ENCODE measurements around the gene TMEM132C. TPM values are rescaled to one million over a fixed set of nuclear protein-coding genes. Genes with fewer than 3 reads are reported as not detected.

Gene TMEM132C
- total RNA-seq, 2 donors from 2014 or later: 0.56 TPM; not detected in 1

DNA sequence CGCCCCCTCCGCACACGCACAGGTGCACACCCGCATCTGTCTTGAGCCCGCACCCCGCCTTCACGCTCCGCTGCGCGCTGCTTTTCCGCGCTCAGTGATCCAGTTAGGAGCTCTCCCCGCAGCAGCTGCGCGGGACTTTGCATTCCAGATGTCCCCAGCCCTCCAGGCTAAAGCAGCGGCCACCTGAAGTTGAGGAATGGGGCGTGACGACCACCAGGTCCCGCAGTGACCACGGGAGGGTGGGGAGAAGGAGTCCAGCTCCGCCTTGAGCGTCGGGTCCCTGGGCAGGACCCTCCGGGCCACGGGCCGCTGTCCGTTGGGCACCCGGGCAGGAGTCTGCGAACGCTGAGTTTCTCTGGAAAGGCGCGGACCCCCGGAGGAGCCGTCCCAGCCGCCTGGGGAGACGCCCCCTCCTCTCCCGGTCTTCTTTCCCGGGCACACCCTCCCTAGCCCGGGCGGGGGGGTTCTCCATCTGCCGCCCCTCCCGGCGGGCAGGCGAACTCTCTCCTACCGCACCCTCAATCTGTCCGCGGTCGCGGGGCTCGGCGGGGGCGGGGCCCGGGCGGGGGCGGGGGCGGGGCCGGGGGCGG, 334 bp upstream of the TMEM132C start:
- Histone ChIP-seq H3K36me3 (no peaks in the 10 kb centered on the region), H3K27ac (no peak overlapping the region), H3K4me1 (ENCODE audit: control insufficient read depth in 1 of 2, low read depth in 2 of 2) (peaks cover 0 to 4% of the 10 kb centered on the region in 2 donors), H3K4me3 (no peak overlapping the region), H3K27me3 (replicated peaks; ENCODE audit: insufficient read depth) (no peaks in the 10 kb centered on the region), H3K9me3 (no peaks in the 10 kb centered on the region)
- TF ChIP-seq, protein P1, sequence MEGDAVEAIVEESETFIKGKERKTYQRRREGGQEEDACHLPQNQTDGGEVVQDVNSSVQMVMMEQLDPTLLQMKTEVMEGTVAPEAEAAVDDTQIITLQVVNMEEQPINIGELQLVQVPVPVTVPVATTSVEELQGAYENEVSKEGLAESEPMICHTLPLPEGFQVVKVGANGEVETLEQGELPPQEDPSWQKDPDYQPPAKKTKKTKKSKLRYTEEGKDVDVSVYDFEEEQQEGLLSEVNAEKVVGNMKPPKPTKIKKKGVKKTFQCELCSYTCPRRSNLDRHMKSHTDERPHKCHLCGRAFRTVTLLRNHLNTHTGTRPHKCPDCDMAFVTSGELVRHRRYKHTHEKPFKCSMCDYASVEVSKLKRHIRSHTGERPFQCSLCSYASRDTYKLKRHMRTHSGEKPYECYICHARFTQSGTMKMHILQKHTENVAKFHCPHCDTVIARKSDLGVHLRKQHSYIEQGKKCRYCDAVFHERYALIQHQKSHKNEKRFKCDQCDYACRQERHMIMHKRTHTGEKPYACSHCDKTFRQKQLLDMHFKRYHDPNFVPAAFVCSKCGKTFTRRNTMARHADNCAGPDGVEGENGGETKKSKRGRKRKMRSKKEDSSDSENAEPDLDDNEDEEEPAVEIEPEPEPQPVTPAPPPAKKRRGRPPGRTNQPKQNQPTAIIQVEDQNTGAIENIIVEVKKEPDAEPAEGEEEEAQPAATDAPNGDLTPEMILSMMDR (IDR thresholded peaks at IDR 0.05): no peak
- DNase-seq (ENCODE audit: low spot score) (no peak), ATAC-seq (ENCODE audit: insufficient number of reproducible peaks, low FRiP score, low read depth) (no peak)

DNA sequence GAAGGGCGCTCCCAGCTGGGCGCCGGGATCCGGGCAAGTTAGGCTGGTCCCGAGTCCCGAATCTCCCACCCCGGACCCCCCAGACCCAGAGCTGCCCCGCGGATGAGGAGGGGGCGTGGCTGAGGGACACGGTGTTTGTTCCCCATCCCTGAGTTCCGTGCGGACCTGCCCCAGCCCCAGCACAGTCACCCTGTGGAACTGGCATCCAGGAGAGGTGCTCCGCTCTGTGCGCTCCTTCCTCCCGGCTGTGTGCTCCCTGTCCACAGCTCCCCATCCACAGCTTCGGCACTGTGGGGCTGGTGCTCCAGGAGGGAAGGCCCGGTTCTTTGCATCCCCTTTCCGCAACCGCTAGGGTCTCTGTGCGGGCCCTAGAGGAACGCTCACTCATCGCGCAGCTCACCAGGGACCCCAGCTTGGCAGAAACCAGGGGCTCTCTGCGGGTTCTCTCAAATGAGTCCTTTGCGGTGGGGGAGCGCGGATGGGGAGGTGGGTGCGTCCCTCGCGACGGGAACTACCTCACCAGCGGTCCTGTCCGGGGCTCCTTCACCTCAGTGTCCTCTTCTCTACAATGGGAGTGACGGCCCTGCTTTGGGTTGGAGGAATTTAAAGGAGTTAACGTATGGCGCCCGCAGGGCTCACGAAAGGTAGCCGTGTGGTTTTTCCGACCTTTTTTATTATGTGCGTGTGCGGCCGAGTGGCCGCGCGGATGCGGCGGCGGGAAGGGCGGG, 845 bp downstream of the TMEM132C start:
- ATAC-seq (ENCODE audit: insufficient number of reproducible peaks, low FRiP score, low read depth) (no peak), DNase-seq (ENCODE audit: low spot score) (no peak)
- TF ChIP-seq, protein P1 (IDR thresholded peaks at IDR 0.05): no peak
- H3K36me3 ChIP-seq: no peaks in the 10 kb centered on the region
- no peaks in the 10 kb centered on the region for H3K27me3 ChIP-seq (replicated peaks; ENCODE audit: insufficient read depth)
- no peaks in the 10 kb centered on the region for H3K9me3 ChIP-seq
- peaks cover 0 to 4% of the 10 kb centered on the region in 2 donors for H3K4me1 ChIP-seq (ENCODE audit: control insufficient read depth in 1 of 2, low read depth in 2 of 2)
- no peak overlapping the region for H3K4me3 ChIP-seq
- H3K27ac ChIP-seq: no peak overlapping the region

DNA sequence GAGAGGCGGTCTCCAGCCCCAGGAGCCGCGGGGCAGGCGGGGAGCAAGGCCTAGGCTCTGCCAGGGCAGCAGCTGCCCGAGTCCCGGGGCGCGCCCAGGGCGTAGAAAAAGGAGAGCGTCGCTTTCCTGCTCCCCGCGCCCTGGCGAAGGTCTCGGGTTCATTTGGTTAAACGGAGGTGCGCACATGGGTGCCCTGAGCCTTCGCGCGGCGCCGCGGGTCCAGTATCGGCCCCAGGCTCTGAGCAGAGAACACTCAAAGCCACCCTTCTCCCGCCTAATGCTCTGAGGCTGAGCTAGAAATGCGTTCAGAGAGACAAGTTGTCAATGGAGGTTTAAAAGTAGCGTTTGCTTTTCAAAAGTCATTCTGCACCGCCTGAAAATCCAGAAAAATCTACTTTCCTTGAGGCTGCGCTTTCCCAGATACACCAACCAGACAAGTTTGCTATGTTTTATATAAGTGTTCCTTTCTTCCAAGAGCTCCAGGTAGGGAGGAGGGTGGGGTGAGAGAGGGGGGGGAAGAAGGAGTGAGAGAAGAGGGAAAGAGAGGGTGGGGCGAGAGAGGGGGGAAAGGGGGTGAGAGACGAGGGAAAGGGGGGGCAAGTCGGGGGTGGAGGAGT, 1.5 kb downstream of the TMEM132C start:
- ATAC-seq (ENCODE audit: insufficient number of reproducible peaks, low FRiP score, low read depth) (no peak), DNase-seq (ENCODE audit: low spot score) (no peak)
- H3K27ac ChIP-seq: no peak overlapping the region
- no peaks in the 10 kb centered on the region for H3K9me3 ChIP-seq
- H3K4me3 ChIP-seq: no peak overlapping the region
- no peaks in the 10 kb centered on the region for H3K27me3 ChIP-seq (replicated peaks; ENCODE audit: insufficient read depth)
- H3K4me1 ChIP-seq (ENCODE audit: control insufficient read depth in 1 of 2, low read depth in 2 of 2): peaks cover 0 to 4% of the 10 kb centered on the region in 2 donors
- TF ChIP-seq, protein P1 (IDR thresholded peaks at IDR 0.05): no peak
- no peaks in the 10 kb centered on the region for H3K36me3 ChIP-seq

DNA sequence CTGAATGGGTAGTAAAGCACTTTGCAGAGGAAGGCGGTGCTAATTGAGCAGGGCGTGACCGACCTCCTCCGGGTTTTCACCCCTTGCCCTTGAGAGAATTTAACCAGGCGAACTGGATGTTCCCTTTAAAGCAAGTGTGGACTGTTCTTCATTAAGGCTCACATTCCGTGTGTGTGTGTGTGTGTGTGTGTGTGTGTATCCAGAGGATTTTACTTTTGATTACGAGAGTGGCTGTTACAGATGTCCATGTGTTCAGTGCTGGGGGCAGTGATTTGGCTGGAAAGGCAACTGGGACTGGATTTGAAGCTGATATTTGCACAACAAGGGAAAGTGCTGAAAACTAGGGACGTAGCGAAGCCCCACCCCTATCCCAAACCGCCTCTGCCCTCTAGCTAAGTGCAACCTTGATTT, 2.2 kb downstream of the TMEM132C start:
- Histone ChIP-seq H3K4me3 (no peak overlapping the region), H3K36me3 (no peaks in the 10 kb centered on the region), H3K9me3 (no peaks in the 10 kb centered on the region), H3K27me3 (replicated peaks; ENCODE audit: insufficient read depth) (no peaks in the 10 kb centered on the region), H3K27ac (no peak overlapping the region), H3K4me1 (ENCODE audit: control insufficient read depth in 1 of 2, low read depth in 2 of 2) (peaks cover 0 to 4% of the 10 kb centered on the region in 2 donors)
- ATAC-seq (ENCODE audit: insufficient number of reproducible peaks, low FRiP score, low read depth) (no peak), DNase-seq (ENCODE audit: low spot score) (no peak)
- TF ChIP-seq, protein P1 (IDR thresholded peaks at IDR 0.05): no peak

DNA sequence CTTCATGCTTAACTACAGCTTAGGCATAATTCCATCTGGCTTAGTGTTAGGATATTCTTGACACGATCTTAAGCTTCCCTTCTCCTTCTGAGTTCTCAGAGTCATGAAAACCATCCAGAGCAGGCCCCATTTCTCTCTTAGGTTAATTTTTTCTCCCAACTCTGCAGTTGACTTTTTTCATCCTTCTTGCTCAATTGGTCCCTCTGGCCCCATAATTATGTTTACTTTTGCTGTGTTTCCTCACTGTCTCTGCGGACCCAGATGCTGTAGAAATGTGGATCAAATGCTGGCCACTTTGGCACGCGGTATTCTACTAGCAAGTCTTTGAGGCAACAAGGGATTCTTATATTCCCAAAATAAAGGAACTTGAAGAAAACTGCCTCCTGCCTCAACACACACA, 9.5 kb downstream of the TMEM132C start:
- Histone ChIP-seq H3K4me1 (ENCODE audit: control insufficient read depth in 1 of 2, low read depth in 2 of 2) (no peaks in the 10 kb centered on the region), H3K9me3 (no peaks in the 10 kb centered on the region), H3K27ac (no peak overlapping the region), H3K27me3 (replicated peaks; ENCODE audit: insufficient read depth) (no peaks in the 10 kb centered on the region), H3K36me3 (no peaks in the 10 kb centered on the region), H3K4me3 (no peak overlapping the region)
- ATAC-seq (ENCODE audit: insufficient number of reproducible peaks, low FRiP score, low read depth): no peak
- DNase-seq (ENCODE audit: low spot score): no peak
- TF ChIP-seq, protein P1 (IDR thresholded peaks at IDR 0.05): no peak
